Loucy (cell line): ENCODE data around the gene SLC6A12.

Experiments
- H2AFZ ChIP-seq: fragments of 200-600 bp; sonication (generic); 2 replicates; pipeline ENCODE4 v1.6.0; 2016; ENCODE audit warnings: antibody characterized with exemption, mild to moderate bottlenecking, low read length, moderate library complexity
- H3F3A ChIP-seq: fragments of 200-600 bp; 2 replicates; pipeline ENCODE4 v1.6.0; 2016; ENCODE audit warnings: antibody characterized with exemption, low read depth, mild to moderate bottlenecking
- H3K27me3 ChIP-seq: fragments of 200-600 bp; sonication (generic); 2 replicates; pipeline ENCODE4 v1.6.1; 2014; ENCODE audit warnings: low read length, mild to moderate bottlenecking; ENCODE audit not compliant: insufficient read depth, poor library complexity, severe bottlenecking
- H3K36me3 ChIP-seq: fragments of 200-600 bp; sonication (generic); 2 replicates; pipeline ENCODE4 v1.6.1; 2016; ENCODE audit warnings: low read length; ENCODE audit not compliant: insufficient read depth
- H3K4me1 ChIP-seq: fragments of 200-600 bp; sonication (generic); 2 replicates; pipeline ENCODE4 v1.5.1; 2014; ENCODE audit warnings: low read length, mild to moderate bottlenecking; ENCODE audit not compliant: insufficient read depth, poor library complexity, severe bottlenecking
- H3K4me2 ChIP-seq: fragments of 200-600 bp; sonication (generic); 2 replicates; pipeline ENCODE4 v1.6.0; 2014; ENCODE audit warnings: antibody characterized with exemption, low read length, low read depth, mild to moderate bottlenecking; ENCODE audit not compliant: poor library complexity, severe bottlenecking
- H3K4me3 ChIP-seq: fragments of 200-600 bp; sonication (generic); 2 replicates; pipeline ENCODE4 v1.5.1; 2014; ENCODE audit warnings: low read length, mild to moderate bottlenecking, mixed read lengths; ENCODE audit not compliant: poor library complexity, severe bottlenecking
- H3K79me2 ChIP-seq: fragments of 200-600 bp; sonication (generic); 2 replicates; pipeline ENCODE4 v1.6.1; 2014; ENCODE audit warnings: low read length; ENCODE audit not compliant: insufficient read depth
- H3K9ac ChIP-seq: fragments of 200-600 bp; sonication (generic); 2 replicates; pipeline ENCODE4 v1.6.0; 2014; ENCODE audit warnings: mild to moderate bottlenecking, low read depth, low read length, moderate library complexity; ENCODE audit not compliant: poor library complexity, severe bottlenecking
- H3K9me2 ChIP-seq: fragments of 200-600 bp; sonication (generic); replicated peaks from 2 replicates; pipeline ENCODE4 v1.6.1; 2016; ENCODE audit warnings: low read depth, low read length, mixed read lengths
- H3K9me3 ChIP-seq: fragments of 200-600 bp; sonication (generic); 2 replicates; pipeline ENCODE4 v1.6.1; 2014; ENCODE audit warnings: mild to moderate bottlenecking, antibody characterized with exemption, low read length, low read depth; ENCODE audit not compliant: insufficient read depth
- H4K20me1 ChIP-seq: fragments of 200-600 bp; sonication (generic); 2 replicates; pipeline ENCODE4 v1.6.0; 2014; ENCODE audit warnings: antibody characterized with exemption, low read length, mild to moderate bottlenecking; ENCODE audit not compliant: insufficient read depth, poor library complexity, severe bottlenecking
- CTCF ChIP-seq: fragments of 200-600 bp; sonication (generic); conservative IDR thresholded peaks from 2 replicates; pipeline ENCODE4 v1.5.1; 2014; ENCODE audit warnings: mild to moderate bottlenecking, antibody characterized with exemption, low read length
- EZH2phosphoT487 ChIP-seq: fragments of 200-600 bp; IDR thresholded peaks from 2 replicates; pipeline ENCODE4 v1.6.1; 2018; ENCODE audit warnings: antibody characterized with exemption, mild to moderate bottlenecking, moderate library complexity, borderline replicate concordance

Gene SLC6A12

GRCh38 chr12:148676-149416, 65.1 kb downstream of the SLC6A12 start:
- H3K4me1 ChIP-seq, result peaks cover 20% of the 10 kb centered on the region
- no peaks in the 10 kb centered on the region for H3K79me2 ChIP-seq
- no peak overlapping the region for H3K9ac ChIP-seq
- no peak for TF ChIP-seq EZH2phosphoT487
- TF ChIP-seq CTCF, result no peak
- no peaks in the 10 kb centered on the region for H3K27me3 ChIP-seq
- no peaks in the 10 kb centered on the region for H4K20me1 ChIP-seq
- no peak overlapping the region for H3K4me3 ChIP-seq
- no peak overlapping the region for H2AFZ ChIP-seq
- H3F3A ChIP-seq, result no peaks in the 10 kb centered on the region
- H3K4me2 ChIP-seq, result no peak overlapping the region
- no peaks in the 10 kb centered on the region for H3K36me3 ChIP-seq
- no peaks in the 10 kb centered on the region for H3K9me3 ChIP-seq
- H3K9me2 ChIP-seq, result no peaks in the 10 kb centered on the region

DNA sequence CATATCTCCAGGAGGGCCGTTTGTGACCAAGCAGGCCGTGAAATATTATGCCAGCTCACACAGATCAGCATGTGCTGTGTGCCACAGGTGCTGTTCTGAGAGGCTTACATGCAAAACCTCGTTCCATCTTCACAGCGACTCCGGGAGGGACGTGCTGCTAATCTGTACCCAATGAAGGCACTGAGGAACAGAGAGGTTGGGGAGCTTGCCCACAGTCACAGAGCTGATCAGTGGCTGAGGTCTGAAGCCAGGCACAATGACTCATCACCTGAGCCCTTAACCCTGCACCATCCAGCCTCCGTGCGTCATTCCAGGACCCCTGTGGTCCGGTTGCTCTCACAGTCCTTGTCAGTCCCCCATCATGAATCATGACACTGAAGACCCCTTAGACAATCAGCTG, 66.7 kb downstream of the SLC6A12 start:
- Histone ChIP-seq H3F3A (no peaks in the 10 kb centered on the region), H3K9ac (no peak overlapping the region), H3K4me1 (peaks cover 5% of the 10 kb centered on the region), H3K4me3 (no peak overlapping the region), H2AFZ (no peak overlapping the region), H3K27me3 (no peaks in the 10 kb centered on the region), H3K36me3 (no peaks in the 10 kb centered on the region), H3K79me2 (no peaks in the 10 kb centered on the region), H4K20me1 (no peaks in the 10 kb centered on the region), H3K9me2 (no peaks in the 10 kb centered on the region), H3K9me3 (no peaks in the 10 kb centered on the region), H3K4me2 (no peak overlapping the region)
- TF ChIP-seq EZH2phosphoT487 (no peak), CTCF (no peak)

GRCh38 chr12:145369-145960, 68.5 kb downstream of the SLC6A12 start:
- Histone ChIP-seq H3K9me3 (no peaks in the 10 kb centered on the region), H3K4me1 (peaks cover 4% of the 10 kb centered on the region), H3K4me2 (no peak overlapping the region), H3K36me3 (no peaks in the 10 kb centered on the region), H4K20me1 (no peaks in the 10 kb centered on the region), H3K9ac (no peak overlapping the region), H3K27me3 (no peaks in the 10 kb centered on the region), H3K4me3 (no peak overlapping the region), H3K9me2 (no peaks in the 10 kb centered on the region), H3K79me2 (no peaks in the 10 kb centered on the region), H2AFZ (no peak overlapping the region), H3F3A (no peaks in the 10 kb centered on the region)
- TF ChIP-seq CTCF (no peak), EZH2phosphoT487 (no peak)
